Mesenchymal stem cell (in vitro differentiated cells and primary cell): ENCODE results near the gene FAM153A.
"Not testable (repeated sequence)": the region's sequence is repeated elsewhere in the genome, so short reads cannot be mapped to it uniquely, and the experiment has no call there.

Experiments used
- DNase-seq: peaks from one replicate; pipeline ENCODE4 v3.0.0-alpha.2; 2013
- H2AFZ ChIP-seq: one replicate; pipeline ENCODE4 v1.6.1; 2013; ENCODE audit warnings: low read depth, mild to moderate bottlenecking, control low read depth, inconsistent platforms, low read length, moderate library complexity
- H2AK5ac ChIP-seq: 2 replicates; pipeline ENCODE4 v1.6.1; 2013; ENCODE audit warnings: low read length, moderate library complexity, mild to moderate bottlenecking, inconsistent platforms; ENCODE audit not compliant: severe bottlenecking
- H2BK120ac ChIP-seq: one replicate; pipeline ENCODE4 v1.6.1; 2013; ENCODE audit warnings: low read depth, mild to moderate bottlenecking, inconsistent platforms, low read length, moderate library complexity
- H2BK12ac ChIP-seq, 2 experiments: one replicate each; pipeline ENCODE4 v1.6.1; 2013; ENCODE audit warnings: inconsistent platforms in 2 of 2, low read length in 2 of 2, mild to moderate bottlenecking in 2 of 2, moderate library complexity in 2 of 2, control low read depth in 1 of 2
- H2BK15ac ChIP-seq: one replicate; pipeline ENCODE4 v1.6.1; 2013; ENCODE audit warnings: mild to moderate bottlenecking, low read depth, inconsistent platforms; ENCODE audit not compliant: poor library complexity, severe bottlenecking
- H2BK5ac ChIP-seq: 2 replicates; pipeline ENCODE4 v1.6.1; 2013; ENCODE audit warnings: low read depth, mild to moderate bottlenecking, low read length, control low read depth, inconsistent platforms; ENCODE audit not compliant: poor library complexity, severe bottlenecking
- H3K14ac ChIP-seq, 2 experiments: one replicate each; pipeline ENCODE4 v1.6.1; 2013; ENCODE audit warnings: inconsistent platforms in 2 of 2, low read length in 2 of 2, control low read depth in 1 of 2, mild to moderate bottlenecking in 1 of 2, moderate library complexity in 1 of 2
- H3K18ac ChIP-seq, 2 experiments: one replicate each; pipeline ENCODE4 v1.6.1; 2013; ENCODE audit warnings: inconsistent platforms in 2 of 2, low read length in 2 of 2, control low read depth in 1 of 2, low read depth in 1 of 2, mild to moderate bottlenecking in 1 of 2
- H3K23ac ChIP-seq, 2 experiments: one replicate each; pipeline ENCODE4 v1.6.1; 2013; ENCODE audit warnings: inconsistent platforms in 2 of 2, low read length in 2 of 2, mild to moderate bottlenecking in 2 of 2, moderate library complexity in 2 of 2, control low read depth in 1 of 2
- H3K27ac ChIP-seq: 2 replicates; pipeline ENCODE4 v1.5.1; 2013; ENCODE audit warnings: mild to moderate bottlenecking, moderate library complexity, low read length, control low read depth, inconsistent platforms; ENCODE audit not compliant: poor library complexity, severe bottlenecking
- H3K27me3 ChIP-seq, 2 experiments: 2 replicates each; pipeline versions ENCODE4 v1.6.1 to v1.7.0; 2013; ENCODE audit warnings: low read length in 2 of 2, mild to moderate bottlenecking in 2 of 2, moderate library complexity in 2 of 2, control low read depth in 1 of 2, inconsistent platforms in 1 of 2; ENCODE audit not compliant: control insufficient read depth in 1 of 2, insufficient read depth in 1 of 2
- H3K36me3 ChIP-seq, 2 experiments: 2 replicates each; pipeline versions ENCODE4 v1.6.1 to v1.7.0; 2013; ENCODE audit warnings: low read length in 2 of 2, control low read depth in 1 of 2, inconsistent platforms in 1 of 2, low read depth in 1 of 2, mild to moderate bottlenecking in 1 of 2; ENCODE audit not compliant: insufficient read depth in 2 of 2, control insufficient read depth in 1 of 2
- H3K4ac ChIP-seq, 2 experiments: one replicate each; pipeline ENCODE4 v1.6.1; 2013; ENCODE audit warnings: inconsistent platforms in 2 of 2, low read length in 2 of 2, mild to moderate bottlenecking in 2 of 2, moderate library complexity in 2 of 2, control low read depth in 1 of 2, low read depth in 1 of 2
- H3K4me1 ChIP-seq: 2 replicates; pipeline ENCODE4 v1.6.1; 2013; ENCODE audit warnings: low read depth, low read length, control low read depth; ENCODE audit not compliant: control insufficient read depth, insufficient read depth
- H3K4me2 ChIP-seq: 2 replicates; pipeline ENCODE4 v1.6.1; 2013; ENCODE audit warnings: low read length, mild to moderate bottlenecking, inconsistent platforms; ENCODE audit not compliant: poor library complexity, severe bottlenecking
- H3K4me3 ChIP-seq, 2 experiments: 2 replicates each; pipeline versions ENCODE4 v1.5.1 to v1.7.0; 2013; ENCODE audit warnings: low read length in 2 of 2, mild to moderate bottlenecking in 2 of 2, control low read depth in 1 of 2, low read depth in 1 of 2; ENCODE audit not compliant: insufficient read depth in 1 of 2
- H3K79me1 ChIP-seq: replicated peaks from 2 replicates; pipeline ENCODE4 v1.6.1; 2013; ENCODE audit warnings: mild to moderate bottlenecking, control low read depth, low read length, inconsistent platforms; ENCODE audit not compliant: poor library complexity, severe bottlenecking
- H3K9ac ChIP-seq: 2 replicates; pipeline ENCODE4 v1.7.0; 2013; ENCODE audit warnings: mild to moderate bottlenecking, low read length, moderate library complexity
- H3K9me3 ChIP-seq: 2 replicates; pipeline ENCODE4 v1.7.0; 2013; ENCODE audit warnings: mild to moderate bottlenecking, low read length; ENCODE audit not compliant: control insufficient read depth
- H4K8ac ChIP-seq: one replicate; pipeline ENCODE4 v1.6.1; 2013; ENCODE audit warnings: inconsistent platforms, mild to moderate bottlenecking, low read length, moderate library complexity
- H4K91ac ChIP-seq: one replicate; pipeline ENCODE4 v1.6.1; 2013; ENCODE audit warnings: mild to moderate bottlenecking, low read length, inconsistent platforms
- WGBS: methylation state at CpG from one replicate; pipeline ENCODE4 v1.1.7; 2013; ENCODE audit warnings: mixed read lengths; 5-methylcytosine and 5-hydroxymethylcytosine counted together

Gene FAM153A

DNA sequence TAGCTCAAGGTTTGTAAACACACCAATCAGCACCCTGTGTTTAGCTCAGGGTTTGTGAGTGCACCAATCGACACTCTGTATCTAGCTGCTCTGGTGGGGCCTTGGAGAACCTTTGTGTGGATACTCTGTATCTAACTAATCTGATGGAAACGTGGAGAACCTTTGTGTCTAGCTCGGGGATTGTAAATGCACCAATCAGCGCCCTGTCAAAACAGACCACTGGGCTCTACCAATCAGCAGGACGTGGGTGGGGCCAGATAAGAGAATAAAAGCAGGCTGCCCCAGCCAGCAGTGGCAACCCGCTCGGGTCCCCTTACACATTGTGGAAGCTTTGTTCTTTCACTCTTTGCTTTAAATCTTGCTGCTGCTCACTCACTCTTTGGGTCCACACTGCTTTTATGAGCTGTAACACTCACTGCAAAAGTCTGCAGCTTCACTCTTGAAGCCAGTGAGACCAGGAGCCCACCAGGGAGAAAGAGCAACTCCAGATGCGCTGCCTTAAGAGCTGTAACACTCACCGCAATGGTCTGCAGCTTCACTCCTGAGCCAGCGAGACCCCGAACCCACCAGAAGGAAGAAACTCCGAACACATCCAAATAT, 93.6 kb downstream of the FAM153A start:
- not testable (repeated sequence) for H4K8ac ChIP-seq, H2AFZ ChIP-seq, H2BK5ac ChIP-seq, H3K14ac ChIP-seq, H3K23ac ChIP-seq, H4K91ac ChIP-seq, H3K4me3 ChIP-seq, H2BK15ac ChIP-seq, H3K4me1 ChIP-seq, H3K4me2 ChIP-seq, H3K4ac ChIP-seq, H3K36me3 ChIP-seq, H3K9me3 ChIP-seq, H2AK5ac ChIP-seq, H3K9ac ChIP-seq, DNase-seq, H3K27ac ChIP-seq, H2BK12ac ChIP-seq, H3K79me1 ChIP-seq, H3K18ac ChIP-seq, H2BK120ac ChIP-seq, H3K27me3 ChIP-seq
- WGBS, result 83% methylated on average over 11 of the region's 12 CpGs

DNA sequence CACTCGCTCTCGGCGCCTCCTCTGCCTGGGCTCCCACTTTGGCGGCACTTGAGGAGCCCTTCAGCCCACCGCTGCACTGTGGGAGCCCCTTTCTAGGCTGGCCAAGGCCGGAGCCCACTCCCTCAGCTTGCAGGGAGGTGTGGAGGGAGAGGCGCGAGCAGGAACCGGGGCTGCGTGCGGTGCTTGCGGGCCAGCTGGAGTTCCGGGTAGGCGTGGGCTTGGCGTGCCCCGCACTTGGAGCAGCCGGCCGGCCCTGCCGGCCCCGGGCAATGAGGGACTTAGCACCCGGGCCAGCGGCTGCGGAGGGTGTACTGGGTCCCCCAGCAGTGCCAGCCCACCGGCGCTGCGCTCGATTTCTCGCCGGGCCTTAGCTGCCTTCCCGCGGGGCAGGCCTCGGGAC, 94.6 kb downstream of the FAM153A start:
- H3K27me3 ChIP-seq, H3K4me1 ChIP-seq, H3K4me2 ChIP-seq, H2AFZ ChIP-seq, H3K79me1 ChIP-seq, H3K18ac ChIP-seq, H3K27ac ChIP-seq, H3K9me3 ChIP-seq, DNase-seq, H2BK15ac ChIP-seq, H2BK12ac ChIP-seq, H2BK5ac ChIP-seq, H3K23ac ChIP-seq, H3K4ac ChIP-seq, H3K14ac ChIP-seq, H4K8ac ChIP-seq, H3K4me3 ChIP-seq, H3K36me3 ChIP-seq, H2AK5ac ChIP-seq, H4K91ac ChIP-seq, H3K9ac ChIP-seq, H2BK120ac ChIP-seq: not testable (repeated sequence)
- WGBS, result 100% methylated on average over 1 of the region's 32 CpGs

- not testable (repeated sequence) for DNase-seq, H2BK15ac ChIP-seq, H3K18ac ChIP-seq, H3K27ac ChIP-seq, H4K91ac ChIP-seq, H3K4me1 ChIP-seq, H3K4me3 ChIP-seq, H3K36me3 ChIP-seq, H3K9ac ChIP-seq, H2BK120ac ChIP-seq, H3K27me3 ChIP-seq, H2BK12ac ChIP-seq, H2AFZ ChIP-seq, H3K9me3 ChIP-seq, H3K23ac ChIP-seq, H2AK5ac ChIP-seq, H3K4me2 ChIP-seq, H3K79me1 ChIP-seq, H3K4ac ChIP-seq, H3K14ac ChIP-seq, H4K8ac ChIP-seq, H2BK5ac ChIP-seq
- WGBS, result no CpG with 5 or more reads among the region's 1 CpG
These were observed 100.8 kb downstream of the FAM153A start for GRCh38 chr5:177681920-177682319.
